ENCODE measurements around the gene SLC15A3. TPM values are rescaled to one million over a fixed set of nuclear protein-coding genes. Genes with fewer than 3 reads are reported as not detected.
"Not testable (repeated sequence)": the region's sequence is repeated elsewhere in the genome, so short reads cannot be mapped to it uniquely, and the experiment has no call there.

The SLC15A3 gene
- total RNA-seq, 4 donors from 2014 or later = 24.1 to 61.0 (median 29.9) TPM

DNA sequence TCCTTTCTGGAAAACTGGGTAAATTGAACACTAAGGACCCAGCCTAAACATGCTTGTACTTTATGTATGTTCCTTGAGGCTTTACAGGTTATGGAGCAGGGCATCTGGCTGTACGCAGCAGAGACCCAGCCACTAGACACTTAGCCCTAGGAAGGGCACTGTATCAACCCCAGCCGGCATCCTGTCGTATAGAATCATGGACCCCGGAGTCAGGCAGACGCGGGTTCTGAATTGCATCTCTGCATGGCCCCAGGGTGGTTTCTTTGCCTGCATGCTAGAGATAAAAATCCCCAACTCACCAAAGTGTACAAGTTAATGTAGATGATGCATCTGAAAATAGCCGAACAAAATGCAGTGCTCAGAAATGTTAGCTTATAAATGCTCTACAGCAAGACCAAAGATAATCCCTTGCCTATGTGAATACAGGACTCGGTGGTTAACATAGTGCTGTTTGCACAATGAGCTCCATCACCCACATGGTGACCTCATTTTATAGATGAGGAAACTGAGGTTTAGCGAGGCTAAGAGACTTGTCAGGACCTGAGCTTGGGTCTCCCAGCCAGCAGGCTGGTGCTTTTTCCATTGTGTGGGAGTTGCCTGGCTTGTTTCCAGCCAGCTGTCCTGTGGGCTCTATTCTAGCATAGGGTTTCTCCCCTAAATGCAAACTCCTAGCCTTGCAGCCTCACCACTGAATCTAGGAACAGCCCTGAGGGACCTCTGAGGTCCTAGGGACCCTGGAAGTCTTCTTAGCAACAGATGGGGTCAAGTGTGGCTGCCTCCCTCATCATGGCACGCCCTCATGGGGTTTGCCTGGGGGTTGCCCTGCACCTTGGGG, 26.8 kb upstream of the SLC15A3 start:
- TF ChIP-seq POLR2AphosphoS5 (IDR thresholded peaks at IDR 0.05) (no peak), POLR2A (IDR thresholded peaks at IDR 0.05; ENCODE audit: low read depth) (no peak)
- no peaks in the 10 kb centered on the region for H3K36me3 ChIP-seq
- intact Hi-C loops (cut with DNase I) = no loop called here
- no peaks in the 10 kb centered on the region for H3K9me3 ChIP-seq
- no peak overlapping the region for H3K27ac ChIP-seq (replicated peaks in 1 of 4)
- H3K27me3 ChIP-seq = no peaks in the 10 kb centered on the region
- DNase-seq (ENCODE audit: extremely low spot score) = no peak
- H3K4me1 ChIP-seq = no peaks in the 10 kb centered on the region
- WGBS = 84% methylated on average over 6 of the region's 10 CpGs
- no peak overlapping the region for H3K4me3 ChIP-seq

GRCh38 chr11:60977836-60978235, 25.9 kb upstream of the SLC15A3 start:
- TF ChIP-seq EP300 (IDR thresholded peaks at IDR 0.05) = no peak
- no peak for TF ChIP-seq POLR2A (IDR thresholded peaks at IDR 0.05; ENCODE audit: low read depth)
- TF ChIP-seq POLR2AphosphoS5 (IDR thresholded peaks at IDR 0.05) = no peak
- TF ChIP-seq, protein P1, sequence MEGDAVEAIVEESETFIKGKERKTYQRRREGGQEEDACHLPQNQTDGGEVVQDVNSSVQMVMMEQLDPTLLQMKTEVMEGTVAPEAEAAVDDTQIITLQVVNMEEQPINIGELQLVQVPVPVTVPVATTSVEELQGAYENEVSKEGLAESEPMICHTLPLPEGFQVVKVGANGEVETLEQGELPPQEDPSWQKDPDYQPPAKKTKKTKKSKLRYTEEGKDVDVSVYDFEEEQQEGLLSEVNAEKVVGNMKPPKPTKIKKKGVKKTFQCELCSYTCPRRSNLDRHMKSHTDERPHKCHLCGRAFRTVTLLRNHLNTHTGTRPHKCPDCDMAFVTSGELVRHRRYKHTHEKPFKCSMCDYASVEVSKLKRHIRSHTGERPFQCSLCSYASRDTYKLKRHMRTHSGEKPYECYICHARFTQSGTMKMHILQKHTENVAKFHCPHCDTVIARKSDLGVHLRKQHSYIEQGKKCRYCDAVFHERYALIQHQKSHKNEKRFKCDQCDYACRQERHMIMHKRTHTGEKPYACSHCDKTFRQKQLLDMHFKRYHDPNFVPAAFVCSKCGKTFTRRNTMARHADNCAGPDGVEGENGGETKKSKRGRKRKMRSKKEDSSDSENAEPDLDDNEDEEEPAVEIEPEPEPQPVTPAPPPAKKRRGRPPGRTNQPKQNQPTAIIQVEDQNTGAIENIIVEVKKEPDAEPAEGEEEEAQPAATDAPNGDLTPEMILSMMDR (IDR thresholded peaks at IDR 0.05) = no peak
- no peak overlapping the region for H3K27ac ChIP-seq (replicated peaks in 1 of 4)
- no peaks in the 10 kb centered on the region for H3K36me3 ChIP-seq
- no peaks in the 10 kb centered on the region for H3K4me1 ChIP-seq
- H3K4me3 ChIP-seq = no peak overlapping the region
- intact Hi-C loops (cut with DNase I) = no loop called here
- no peaks in the 10 kb centered on the region for H3K9me3 ChIP-seq
- no peaks in the 10 kb centered on the region for H3K27me3 ChIP-seq
- DNase-seq (ENCODE audit: extremely low spot score) = no peak

DNA sequence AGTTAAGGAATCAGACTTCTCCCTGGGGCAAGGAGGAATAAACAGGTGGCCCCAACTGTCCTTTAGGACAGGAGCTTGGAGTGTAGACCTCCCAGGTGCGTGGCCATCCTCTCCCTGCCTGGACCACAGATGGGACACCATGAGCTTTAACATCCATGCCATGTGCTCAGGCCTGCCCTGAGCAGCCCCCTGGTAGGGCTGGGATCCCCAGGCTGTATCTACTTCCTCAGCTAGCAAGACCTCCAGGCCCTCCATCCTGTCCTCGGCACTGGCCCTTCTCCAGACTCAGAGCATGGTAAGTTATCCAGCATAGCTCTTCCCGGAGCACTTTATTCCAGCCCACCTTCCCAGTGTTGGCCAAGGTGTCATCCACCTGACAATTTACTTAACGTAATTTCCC, 25.2 kb upstream of the SLC15A3 start:
- H3K9me3 ChIP-seq = no peaks in the 10 kb centered on the region
- DNase-seq (ENCODE audit: extremely low spot score) = no peak
- intact Hi-C loops (cut with DNase I) = no loop called here
- no peaks in the 10 kb centered on the region for H3K36me3 ChIP-seq
- no peaks in the 10 kb centered on the region for H3K27me3 ChIP-seq
- TF ChIP-seq, protein P1 (IDR thresholded peaks at IDR 0.05) = no peak
- no peak for TF ChIP-seq POLR2A (IDR thresholded peaks at IDR 0.05; ENCODE audit: low read depth)
- no peak for TF ChIP-seq POLR2AphosphoS5 (IDR thresholded peaks at IDR 0.05)
- TF ChIP-seq EP300 (IDR thresholded peaks at IDR 0.05) = no peak
- WGBS = 78% methylated on average over 4 of the region's 4 CpGs
- no peaks in the 10 kb centered on the region for H3K4me1 ChIP-seq
- H3K27ac ChIP-seq (replicated peaks in 1 of 4) = no peak overlapping the region
- H3K4me3 ChIP-seq = no peak overlapping the region

DNA sequence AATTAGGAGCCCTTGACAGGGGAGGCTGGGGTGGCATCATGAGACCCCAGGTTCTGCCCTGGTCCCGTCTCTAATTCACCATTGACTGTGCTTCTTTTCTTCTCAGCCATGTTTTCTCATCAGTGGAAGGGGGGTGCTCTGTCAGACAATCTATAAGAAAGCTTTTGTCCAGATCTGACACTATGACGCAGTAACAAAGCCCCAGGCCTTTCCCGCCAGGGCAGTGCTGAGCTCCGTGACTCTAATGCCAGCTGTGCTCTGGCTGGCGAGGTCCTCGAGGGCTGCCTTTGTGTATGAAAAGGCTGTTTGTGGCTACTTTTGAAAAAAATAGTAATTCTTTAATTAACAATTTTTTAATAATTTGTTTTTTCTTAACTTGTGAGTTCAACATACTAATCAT, 22.8 kb upstream of the SLC15A3 start:
- no peak for DNase-seq (ENCODE audit: extremely low spot score)
- WGBS = 84% methylated on average over 6 of the region's 6 CpGs
- intact Hi-C loops (cut with DNase I) = no loop called here
- Histone ChIP-seq H3K9me3 (no peaks in the 10 kb centered on the region), H3K4me1 (no peaks in the 10 kb centered on the region), H3K36me3 (no peaks in the 10 kb centered on the region), H3K27ac (replicated peaks in 1 of 4) (no peak overlapping the region), H3K4me3 (no peak overlapping the region), H3K27me3 (no peaks in the 10 kb centered on the region)
- TF ChIP-seq POLR2AphosphoS5 (IDR thresholded peaks at IDR 0.05) (no peak), POLR2A (IDR thresholded peaks at IDR 0.05; ENCODE audit: low read depth) (no peak), EP300 (IDR thresholded peaks at IDR 0.05) (no peak)
- TF ChIP-seq, protein P1 (IDR thresholded peaks at IDR 0.05) = no peak

DNA sequence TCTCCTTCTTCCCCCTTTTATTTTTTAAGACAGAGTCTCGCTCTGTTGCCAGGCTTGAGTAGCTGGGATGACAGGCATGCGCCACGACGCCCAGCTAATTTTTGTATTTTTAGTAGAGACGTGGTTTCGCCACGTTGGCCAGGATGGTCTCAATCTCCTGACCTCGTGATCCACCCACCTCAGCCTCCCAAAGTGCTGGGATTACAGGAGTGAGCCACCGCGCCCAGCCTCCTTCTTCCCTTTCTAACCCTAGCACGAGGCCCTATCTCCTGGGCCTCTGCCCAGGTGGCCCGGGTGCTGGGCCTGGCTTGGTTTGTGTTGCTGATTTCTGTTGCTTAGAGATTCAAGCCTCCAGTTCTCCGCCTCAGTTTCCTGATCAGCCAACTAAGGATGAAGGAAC, 22.3 kb upstream of the SLC15A3 start:
- intact Hi-C loops (cut with DNase I); H3K36me3 ChIP-seq; H3K4me3 ChIP-seq; H3K4me1 ChIP-seq; DNase-seq (ENCODE audit: extremely low spot score); H3K27ac ChIP-seq (replicated peaks in 1 of 4); H3K9me3 ChIP-seq; H3K27me3 ChIP-seq: not testable (repeated sequence)
- 90% methylated on average over 13 of the region's 13 CpGs for WGBS

DNA sequence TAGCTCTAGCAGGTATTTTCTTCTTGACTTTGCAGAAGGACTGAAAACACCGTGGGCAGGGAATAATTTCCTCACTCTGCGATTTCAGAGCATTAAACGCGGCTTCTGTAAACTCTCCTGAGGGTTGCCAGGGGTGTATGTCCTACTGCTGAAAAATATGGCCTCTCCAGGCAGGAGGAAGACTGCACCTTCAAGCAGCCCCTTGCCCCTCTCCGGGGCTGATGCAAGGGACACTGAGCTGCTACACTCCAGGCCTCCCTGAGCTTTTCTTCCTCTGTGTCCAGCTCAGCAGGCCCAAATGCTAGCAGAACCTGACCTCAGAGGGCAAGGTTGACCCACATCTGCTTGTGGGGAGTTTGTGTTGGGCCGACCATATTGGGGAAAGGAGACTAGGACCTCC, 21.7 kb upstream of the SLC15A3 start:
- H3K9me3 ChIP-seq = no peaks in the 10 kb centered on the region
- intact Hi-C loops (cut with DNase I) = no loop called here
- no peak overlapping the region for H3K4me3 ChIP-seq
- WGBS = 86% methylated on average over 6 of the region's 6 CpGs
- no peak for DNase-seq (ENCODE audit: extremely low spot score)
- no peaks in the 10 kb centered on the region for H3K27me3 ChIP-seq
- H3K27ac ChIP-seq (replicated peaks in 1 of 4) = no peak overlapping the region
- no peaks in the 10 kb centered on the region for H3K36me3 ChIP-seq
- TF ChIP-seq EP300 (IDR thresholded peaks at IDR 0.05) = no peak
- H3K4me1 ChIP-seq = no peaks in the 10 kb centered on the region

Measured in esophagus muscularis mucosa (tissue), 4 donors.